Lower lobe of right lung (tissue), 2 donors: ENCODE measurements around the gene SMIM13. TPM values are rescaled to one million over a fixed set of nuclear protein-coding genes. Genes with fewer than 3 reads are reported as not detected.

Experiments used
- ATAC-seq, 2 donors: fragments of 200-7000 bp; cut with Tn5 transposase; one replicate each; pipeline ENCODE4 v1.9.1; 2020 to 2022; ENCODE audit warnings: mild to moderate bottlenecking in 2 of 2, moderate library complexity in 2 of 2
- DNase-seq: peaks from one replicate; pipeline ENCODE4 v3.0.0-alpha.2; 2020
- H3K27ac ChIP-seq: fragments of 200-600 bp; one replicate; pipeline ENCODE4 v1.8.0; 2022
- H3K27me3 ChIP-seq: fragments of 200-600 bp; one replicate; pipeline ENCODE4 v1.8.0; 2022; ENCODE audit warnings: low read depth
- H3K36me3 ChIP-seq: fragments of 200-600 bp; one replicate; pipeline ENCODE4 v1.8.0; 2022; ENCODE audit warnings: mild to moderate bottlenecking
- H3K4me1 ChIP-seq: fragments of 200-600 bp; one replicate; pipeline ENCODE4 v1.8.0; 2022
- H3K4me3 ChIP-seq: fragments of 200-600 bp; one replicate; pipeline ENCODE4 v1.8.0; 2022; ENCODE audit warnings: mild to moderate bottlenecking
- H3K9me3 ChIP-seq: fragments of 200-600 bp; one replicate; pipeline ENCODE4 v1.8.0; 2022
- intact Hi-C: fragments of 100-400 bp; cut with DNase I; formaldehyde crosslinking; loops from one replicate; pipeline ENCODE4 v1.11.0; 2022
- total RNA-seq: library from RNA; stranded (reverse); fragmentation: NEBNext Ultra II Directional; extraction: Animal tissue kit (Norgen Biotek cat#: 25700); gene quantifications from one replicate; pipeline ENCODE4 v1.2.1, GENCODE V29; 2021
- TF ChIP-seq, protein P1 (sequence below): fragments of 200-600 bp; IDR thresholded peaks from one replicate; pipeline ENCODE4 v1.8.0; 2022; ENCODE audit warnings: antibody characterized with exemption, mild to moderate bottlenecking
- donor health status: DM: no; HTN: yes; CAD: no; lungs with severe emphysema.

Gene SMIM13
- total RNA-seq, 1 donor from 2014 or later: 7.9 TPM

DNA sequence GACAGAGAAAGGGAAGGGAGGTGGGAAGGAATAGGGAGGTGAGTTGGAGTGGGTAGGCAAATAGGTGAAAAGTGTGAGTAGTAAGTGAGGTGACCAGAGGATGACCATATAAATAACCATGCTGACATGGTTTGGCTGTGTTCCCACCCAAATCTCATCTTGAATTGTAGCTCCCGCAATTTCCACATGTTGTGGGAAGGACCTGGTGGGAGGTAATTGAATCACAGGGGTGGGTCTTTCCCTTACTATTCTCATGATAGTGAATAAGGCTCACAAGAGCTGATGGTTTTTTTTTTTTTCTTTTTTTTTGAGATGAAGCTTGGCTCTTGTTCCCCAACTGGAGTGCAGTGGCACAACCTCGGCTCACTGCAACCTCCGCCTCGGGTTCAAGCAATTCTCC, 21.5 kb upstream of the SMIM13 start:
- Histone ChIP-seq H3K4me3 (no peak overlapping the region), H3K9me3 (no peaks in the 10 kb centered on the region), H3K4me1 (no peaks in the 10 kb centered on the region), H3K27me3 (no peaks in the 10 kb centered on the region), H3K36me3 (no peaks in the 10 kb centered on the region), H3K27ac (no peak overlapping the region)
- intact Hi-C loops: no loop called here
- DNase-seq (no peak), ATAC-seq (no peak)
- TF ChIP-seq, protein P1, sequence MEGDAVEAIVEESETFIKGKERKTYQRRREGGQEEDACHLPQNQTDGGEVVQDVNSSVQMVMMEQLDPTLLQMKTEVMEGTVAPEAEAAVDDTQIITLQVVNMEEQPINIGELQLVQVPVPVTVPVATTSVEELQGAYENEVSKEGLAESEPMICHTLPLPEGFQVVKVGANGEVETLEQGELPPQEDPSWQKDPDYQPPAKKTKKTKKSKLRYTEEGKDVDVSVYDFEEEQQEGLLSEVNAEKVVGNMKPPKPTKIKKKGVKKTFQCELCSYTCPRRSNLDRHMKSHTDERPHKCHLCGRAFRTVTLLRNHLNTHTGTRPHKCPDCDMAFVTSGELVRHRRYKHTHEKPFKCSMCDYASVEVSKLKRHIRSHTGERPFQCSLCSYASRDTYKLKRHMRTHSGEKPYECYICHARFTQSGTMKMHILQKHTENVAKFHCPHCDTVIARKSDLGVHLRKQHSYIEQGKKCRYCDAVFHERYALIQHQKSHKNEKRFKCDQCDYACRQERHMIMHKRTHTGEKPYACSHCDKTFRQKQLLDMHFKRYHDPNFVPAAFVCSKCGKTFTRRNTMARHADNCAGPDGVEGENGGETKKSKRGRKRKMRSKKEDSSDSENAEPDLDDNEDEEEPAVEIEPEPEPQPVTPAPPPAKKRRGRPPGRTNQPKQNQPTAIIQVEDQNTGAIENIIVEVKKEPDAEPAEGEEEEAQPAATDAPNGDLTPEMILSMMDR: no peak

DNA sequence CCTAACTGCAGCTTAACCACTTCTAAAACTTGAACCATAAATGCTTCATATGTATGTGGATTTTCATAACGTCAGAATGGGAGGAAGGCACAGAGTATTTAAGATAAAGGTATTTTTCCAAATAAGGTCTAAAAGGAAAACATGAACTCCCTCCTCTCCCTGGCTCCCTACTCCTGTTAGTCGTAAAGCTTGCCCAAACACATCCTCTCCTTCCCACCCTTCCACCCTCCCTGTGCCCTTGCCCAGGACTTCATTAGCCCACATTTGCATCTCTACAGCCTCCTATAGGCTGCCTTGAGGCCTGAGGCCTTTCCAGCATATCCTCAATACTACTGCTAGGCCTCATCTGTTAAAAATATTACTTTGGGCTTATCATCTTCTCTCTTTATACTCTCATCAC, 17.1 kb upstream of the SMIM13 start:
- DNase-seq (no peak), ATAC-seq (no peak)
- Histone ChIP-seq H3K27ac (no peak overlapping the region), H3K27me3 (no peaks in the 10 kb centered on the region), H3K36me3 (no peaks in the 10 kb centered on the region), H3K4me1 (no peaks in the 10 kb centered on the region), H3K9me3 (no peaks in the 10 kb centered on the region), H3K4me3 (no peak overlapping the region)
- TF ChIP-seq, protein P1: no peak
- intact Hi-C loops: no loop called here

DNA sequence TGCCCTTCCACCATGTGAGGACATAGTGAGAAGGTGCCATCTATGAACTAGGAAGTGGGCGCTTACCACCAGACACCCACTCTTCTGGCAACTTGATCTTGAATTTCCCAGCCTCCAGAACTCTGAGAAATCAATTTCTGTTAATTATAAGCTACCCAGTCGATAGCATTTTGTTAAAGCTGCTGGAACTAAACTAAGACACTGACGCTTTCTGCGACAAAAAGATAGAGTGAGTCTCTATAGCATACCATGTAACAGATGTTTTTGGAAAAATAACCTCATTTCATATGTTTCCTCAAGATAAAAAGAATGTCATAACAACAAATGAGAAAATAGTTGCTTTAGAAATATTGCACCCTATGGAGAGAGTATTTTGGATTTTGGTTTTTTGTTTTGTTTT, 15.4 kb upstream of the SMIM13 start:
- H3K27me3 ChIP-seq: no peaks in the 10 kb centered on the region
- H3K9me3 ChIP-seq: no peaks in the 10 kb centered on the region
- TF ChIP-seq, protein P1: no peak
- H3K36me3 ChIP-seq: no peaks in the 10 kb centered on the region
- DNase-seq (no peak), ATAC-seq (no peak)
- no peak overlapping the region for H3K27ac ChIP-seq
- no peaks in the 10 kb centered on the region for H3K4me1 ChIP-seq
- intact Hi-C loops: no loop called here
- no peak overlapping the region for H3K4me3 ChIP-seq

DNA sequence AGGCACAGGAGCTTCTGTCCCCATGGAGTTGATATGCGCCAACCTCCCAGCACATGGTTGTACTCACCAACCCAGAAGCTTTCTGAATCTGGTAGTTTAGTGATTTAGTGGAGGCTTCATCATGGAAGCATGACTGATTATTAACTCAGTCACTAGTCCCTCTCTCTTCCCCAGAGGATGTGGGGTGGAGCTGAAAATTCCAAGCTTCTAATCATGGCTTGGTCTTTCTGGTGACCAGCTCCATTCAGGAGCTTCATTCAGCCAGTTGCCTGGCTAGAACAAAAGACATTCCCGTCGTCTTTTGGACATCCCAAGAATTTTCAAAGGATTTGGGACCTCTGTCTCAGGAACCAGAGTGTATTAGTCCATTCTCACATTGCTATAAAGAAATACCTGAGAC, 13.3 kb upstream of the SMIM13 start:
- no peaks in the 10 kb centered on the region for H3K4me1 ChIP-seq
- H3K27me3 ChIP-seq: no peaks in the 10 kb centered on the region
- H3K36me3 ChIP-seq: no peaks in the 10 kb centered on the region
- H3K4me3 ChIP-seq: no peak overlapping the region
- no peaks in the 10 kb centered on the region for H3K9me3 ChIP-seq
- intact Hi-C loops: no loop called here
- no peak for ATAC-seq
- H3K27ac ChIP-seq: no peak overlapping the region
- DNase-seq: no peak
- TF ChIP-seq, protein P1: no peak

DNA sequence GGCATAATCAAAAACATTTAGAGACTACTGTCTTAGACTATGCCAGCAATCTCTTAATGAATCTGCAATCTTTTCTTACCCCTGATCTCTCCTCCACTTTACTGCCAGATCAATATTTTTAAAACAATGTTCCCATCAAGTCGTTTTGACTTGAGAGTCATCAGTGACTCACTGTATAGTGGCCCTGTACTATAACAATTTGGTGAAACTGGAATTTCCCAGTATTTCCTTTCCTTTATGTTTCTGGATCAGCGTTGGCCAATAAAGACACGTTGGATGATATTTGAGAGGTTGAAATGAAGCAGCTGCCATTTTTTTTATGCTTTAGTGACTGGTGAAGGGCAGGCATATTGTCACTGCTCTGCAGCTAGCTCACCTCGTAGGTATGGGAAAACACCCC, 10.1 kb upstream of the SMIM13 start:
- Histone ChIP-seq H3K27ac (no peak overlapping the region), H3K4me1 (no peaks in the 10 kb centered on the region), H3K36me3 (no peaks in the 10 kb centered on the region), H3K9me3 (no peaks in the 10 kb centered on the region), H3K4me3 (no peak overlapping the region), H3K27me3 (no peaks in the 10 kb centered on the region)
- intact Hi-C loops: no loop called here
- ATAC-seq (no peak), DNase-seq (no peak)
- TF ChIP-seq, protein P1: no peak

DNA sequence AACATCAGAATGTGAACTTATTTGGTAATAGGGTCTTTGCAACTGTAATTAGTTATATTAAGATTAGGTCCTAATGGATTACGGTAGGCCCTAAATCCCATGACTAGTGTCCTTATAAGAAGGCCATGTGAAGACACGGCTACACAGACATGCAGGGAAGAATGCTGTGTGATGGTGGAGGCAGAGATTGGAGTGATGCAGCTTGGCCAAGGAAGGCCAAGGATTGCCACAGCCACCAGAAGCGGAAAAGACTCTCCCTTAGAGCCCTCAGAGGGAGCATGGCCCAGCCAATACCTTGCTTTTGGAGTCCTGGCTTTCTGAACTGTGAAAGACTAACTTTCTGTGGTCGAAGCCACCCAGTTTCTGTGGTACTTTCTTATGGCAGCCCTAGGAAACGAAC, 9.7 kb upstream of the SMIM13 start:
- DNase-seq (no peak), ATAC-seq (no peak)
- Histone ChIP-seq H3K27ac (no peak overlapping the region), H3K36me3 (no peaks in the 10 kb centered on the region), H3K4me3 (no peak overlapping the region), H3K9me3 (no peaks in the 10 kb centered on the region), H3K27me3 (no peaks in the 10 kb centered on the region), H3K4me1 (no peaks in the 10 kb centered on the region)
- TF ChIP-seq, protein P1: no peak
- intact Hi-C loops: no loop called here
